Loucy (cell line): ENCODE results near the gene MED31.

Source experiments
- H2AFZ ChIP-seq: fragments of 200-600 bp; sonication (generic); 2 replicates; pipeline ENCODE4 v1.6.0; 2016; ENCODE audit warnings: antibody characterized with exemption, mild to moderate bottlenecking, low read length, moderate library complexity
- H3F3A ChIP-seq: fragments of 200-600 bp; 2 replicates; pipeline ENCODE4 v1.6.0; 2016; ENCODE audit warnings: antibody characterized with exemption, low read depth, mild to moderate bottlenecking
- H3K27me3 ChIP-seq: fragments of 200-600 bp; sonication (generic); 2 replicates; pipeline ENCODE4 v1.6.1; 2014; ENCODE audit warnings: low read length, mild to moderate bottlenecking; ENCODE audit not compliant: insufficient read depth, poor library complexity, severe bottlenecking
- H3K36me3 ChIP-seq: fragments of 200-600 bp; sonication (generic); 2 replicates; pipeline ENCODE4 v1.6.1; 2016; ENCODE audit warnings: low read length; ENCODE audit not compliant: insufficient read depth
- H3K4me1 ChIP-seq: fragments of 200-600 bp; sonication (generic); 2 replicates; pipeline ENCODE4 v1.5.1; 2014; ENCODE audit warnings: low read length, mild to moderate bottlenecking; ENCODE audit not compliant: insufficient read depth, poor library complexity, severe bottlenecking
- H3K4me2 ChIP-seq: fragments of 200-600 bp; sonication (generic); 2 replicates; pipeline ENCODE4 v1.6.0; 2014; ENCODE audit warnings: antibody characterized with exemption, low read length, low read depth, mild to moderate bottlenecking; ENCODE audit not compliant: poor library complexity, severe bottlenecking
- H3K4me3 ChIP-seq: fragments of 200-600 bp; sonication (generic); 2 replicates; pipeline ENCODE4 v1.5.1; 2014; ENCODE audit warnings: low read length, mild to moderate bottlenecking, mixed read lengths; ENCODE audit not compliant: poor library complexity, severe bottlenecking
- H3K79me2 ChIP-seq: fragments of 200-600 bp; sonication (generic); 2 replicates; pipeline ENCODE4 v1.6.1; 2014; ENCODE audit warnings: low read length; ENCODE audit not compliant: insufficient read depth
- H3K9ac ChIP-seq: fragments of 200-600 bp; sonication (generic); 2 replicates; pipeline ENCODE4 v1.6.0; 2014; ENCODE audit warnings: mild to moderate bottlenecking, low read depth, low read length, moderate library complexity; ENCODE audit not compliant: poor library complexity, severe bottlenecking
- H3K9me2 ChIP-seq: fragments of 200-600 bp; sonication (generic); replicated peaks from 2 replicates; pipeline ENCODE4 v1.6.1; 2016; ENCODE audit warnings: low read depth, low read length, mixed read lengths
- H3K9me3 ChIP-seq: fragments of 200-600 bp; sonication (generic); 2 replicates; pipeline ENCODE4 v1.6.1; 2014; ENCODE audit warnings: mild to moderate bottlenecking, antibody characterized with exemption, low read length, low read depth; ENCODE audit not compliant: insufficient read depth
- H4K20me1 ChIP-seq: fragments of 200-600 bp; sonication (generic); 2 replicates; pipeline ENCODE4 v1.6.0; 2014; ENCODE audit warnings: antibody characterized with exemption, low read length, mild to moderate bottlenecking; ENCODE audit not compliant: insufficient read depth, poor library complexity, severe bottlenecking
- EZH2phosphoT487 ChIP-seq: fragments of 200-600 bp; IDR thresholded peaks from 2 replicates; pipeline ENCODE4 v1.6.1; 2018; ENCODE audit warnings: antibody characterized with exemption, mild to moderate bottlenecking, moderate library complexity, borderline replicate concordance
- TF ChIP-seq, protein P1 (sequence below): fragments of 200-600 bp; sonication (generic); conservative IDR thresholded peaks from 2 replicates; pipeline ENCODE4 v1.5.1; 2014; ENCODE audit warnings: mild to moderate bottlenecking, antibody characterized with exemption, low read length

Gene MED31

DNA sequence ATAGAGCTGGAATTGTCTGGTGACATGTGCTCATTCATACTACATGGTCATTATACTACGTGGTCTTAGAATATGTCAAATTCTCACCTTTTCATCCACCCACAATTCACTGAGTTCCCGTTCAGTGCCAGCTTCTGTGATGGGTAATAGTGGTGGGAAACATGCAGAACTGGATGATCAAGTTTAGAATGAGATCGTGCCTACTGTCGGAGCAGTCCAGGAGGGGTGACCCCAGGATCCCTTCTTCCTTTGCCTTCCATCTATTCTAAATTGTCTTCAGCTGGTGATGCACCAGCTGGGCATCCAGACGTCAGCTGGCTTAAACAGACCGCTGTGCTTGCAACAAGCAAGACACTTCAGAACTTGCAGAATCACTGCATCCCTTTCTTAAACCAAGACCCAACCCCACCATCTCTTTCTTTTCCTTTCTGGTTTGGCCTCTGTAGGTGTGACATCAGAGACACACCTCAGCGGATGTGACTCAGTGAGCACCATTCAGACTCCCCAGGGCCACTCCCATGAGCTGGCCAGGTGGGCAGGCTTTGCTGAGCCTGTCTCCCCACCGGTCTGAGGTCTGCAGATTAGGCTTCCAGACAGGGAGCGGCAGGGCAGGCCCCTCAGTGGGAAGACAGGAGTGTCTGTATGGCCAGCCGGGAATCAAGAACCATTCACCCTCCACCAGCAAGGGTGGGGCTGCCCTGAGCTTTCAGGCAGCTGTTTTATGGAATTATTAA, 18.2 kb upstream of the MED31 start:
- Histone ChIP-seq H3K9ac (no peak overlapping the region), H3K27me3 (no peaks in the 10 kb centered on the region), H3K4me2 (no peak overlapping the region), H2AFZ (no peak overlapping the region), H3K4me3 (no peak overlapping the region), H3K4me1 (peaks cover 5% of the 10 kb centered on the region), H3K9me3 (no peaks in the 10 kb centered on the region), H3K9me2 (no peaks in the 10 kb centered on the region), H3K36me3 (no peaks in the 10 kb centered on the region), H3K79me2 (no peaks in the 10 kb centered on the region), H3F3A (no peaks in the 10 kb centered on the region), H4K20me1 (no peaks in the 10 kb centered on the region)
- TF ChIP-seq, protein P1, sequence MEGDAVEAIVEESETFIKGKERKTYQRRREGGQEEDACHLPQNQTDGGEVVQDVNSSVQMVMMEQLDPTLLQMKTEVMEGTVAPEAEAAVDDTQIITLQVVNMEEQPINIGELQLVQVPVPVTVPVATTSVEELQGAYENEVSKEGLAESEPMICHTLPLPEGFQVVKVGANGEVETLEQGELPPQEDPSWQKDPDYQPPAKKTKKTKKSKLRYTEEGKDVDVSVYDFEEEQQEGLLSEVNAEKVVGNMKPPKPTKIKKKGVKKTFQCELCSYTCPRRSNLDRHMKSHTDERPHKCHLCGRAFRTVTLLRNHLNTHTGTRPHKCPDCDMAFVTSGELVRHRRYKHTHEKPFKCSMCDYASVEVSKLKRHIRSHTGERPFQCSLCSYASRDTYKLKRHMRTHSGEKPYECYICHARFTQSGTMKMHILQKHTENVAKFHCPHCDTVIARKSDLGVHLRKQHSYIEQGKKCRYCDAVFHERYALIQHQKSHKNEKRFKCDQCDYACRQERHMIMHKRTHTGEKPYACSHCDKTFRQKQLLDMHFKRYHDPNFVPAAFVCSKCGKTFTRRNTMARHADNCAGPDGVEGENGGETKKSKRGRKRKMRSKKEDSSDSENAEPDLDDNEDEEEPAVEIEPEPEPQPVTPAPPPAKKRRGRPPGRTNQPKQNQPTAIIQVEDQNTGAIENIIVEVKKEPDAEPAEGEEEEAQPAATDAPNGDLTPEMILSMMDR = no peak
- no peak for TF ChIP-seq EZH2phosphoT487

DNA sequence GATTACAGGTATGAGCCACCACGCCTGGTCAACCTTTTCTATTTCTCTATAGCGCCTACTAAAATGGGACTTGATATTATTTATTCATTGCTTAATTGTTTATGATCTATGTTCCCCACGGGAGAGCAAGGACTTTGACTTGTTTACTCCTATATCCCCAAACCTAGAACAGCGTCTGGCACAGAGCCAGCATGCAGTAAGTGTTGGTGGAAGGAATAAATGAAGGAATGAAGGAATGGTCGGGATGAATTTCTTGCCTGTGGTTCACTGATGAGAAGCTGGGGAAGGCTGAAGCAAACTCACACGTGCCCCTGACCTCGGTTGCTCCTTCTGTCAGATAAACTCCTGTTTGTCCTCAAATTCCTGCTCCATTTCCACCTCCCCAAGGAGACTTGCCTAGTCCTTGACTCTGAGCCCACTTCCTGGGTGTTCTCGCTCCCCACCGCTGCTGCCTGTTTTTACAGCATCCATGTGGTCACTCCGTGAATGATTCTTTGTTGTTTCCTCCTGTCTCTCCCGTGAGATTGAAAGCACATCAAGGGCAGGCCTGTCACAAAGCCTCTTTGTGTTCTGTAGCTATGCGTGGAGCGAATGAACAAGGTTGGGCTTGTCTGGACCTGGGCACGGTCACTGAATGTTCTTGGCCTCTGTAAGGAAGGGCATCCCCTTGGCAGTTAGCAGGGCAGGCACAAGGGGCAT, 17.5 kb upstream of the MED31 start:
- Histone ChIP-seq H3K27me3 (no peaks in the 10 kb centered on the region), H3K36me3 (no peaks in the 10 kb centered on the region), H3F3A (no peaks in the 10 kb centered on the region), H3K4me1 (peaks cover 5% of the 10 kb centered on the region), H4K20me1 (no peaks in the 10 kb centered on the region), H3K9me3 (no peaks in the 10 kb centered on the region), H3K9ac (no peak overlapping the region), H3K4me2 (no peak overlapping the region), H3K9me2 (no peaks in the 10 kb centered on the region), H2AFZ (no peak overlapping the region), H3K4me3 (no peak overlapping the region), H3K79me2 (no peaks in the 10 kb centered on the region)
- TF ChIP-seq, protein P1 = no peak
- no peak for TF ChIP-seq EZH2phosphoT487

DNA sequence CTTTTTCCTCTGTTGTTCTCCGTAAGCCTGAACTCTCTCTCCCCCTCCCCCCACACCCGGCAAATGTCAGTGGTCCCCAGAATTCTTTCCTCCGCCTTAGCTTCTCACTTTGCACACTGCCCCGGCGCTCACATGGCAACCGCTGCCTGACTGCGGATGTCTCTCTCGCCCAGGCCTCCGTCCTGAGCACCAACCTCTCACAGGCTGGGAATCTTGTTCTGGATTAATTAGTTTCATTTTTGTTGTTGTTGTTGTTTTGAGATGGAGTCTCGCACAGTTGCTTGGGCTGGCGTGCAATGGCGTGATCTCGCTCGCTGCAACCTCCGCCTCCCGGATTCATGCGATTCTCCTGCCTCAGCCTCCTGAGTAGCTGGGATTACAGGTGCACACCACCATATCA, 16.8 kb upstream of the MED31 start:
- Histone ChIP-seq H3K9ac (no peak overlapping the region), H3K79me2 (no peaks in the 10 kb centered on the region), H3K9me3 (no peaks in the 10 kb centered on the region), H4K20me1 (no peaks in the 10 kb centered on the region), H3K27me3 (no peaks in the 10 kb centered on the region), H3K36me3 (no peaks in the 10 kb centered on the region), H3K4me2 (no peak overlapping the region), H3K4me3 (no peak overlapping the region), H3K4me1 (peaks cover 5% of the 10 kb centered on the region), H2AFZ (no peak overlapping the region), H3F3A (no peaks in the 10 kb centered on the region), H3K9me2 (no peaks in the 10 kb centered on the region)
- no peak for TF ChIP-seq EZH2phosphoT487
- TF ChIP-seq, protein P1 = no peak
